Thyroid gland (tissue), 4 donors: ENCODE results near the gene ATXN7. TPM values are rescaled to one million over a fixed set of nuclear protein-coding genes. Genes with fewer than 3 reads are reported as not detected.

Experiments used
- DNase-seq, 2 donors: peaks; one replicate each; pipeline ENCODE4 v3.0.0-alpha.2; 2019
- H3K27ac ChIP-seq, 3 donors: fragments of 200-600 bp; sonication (generic); 1 replicate in 2 of 3; 2 replicates in 1 of 3; pipeline ENCODE4 v1.5.1; 2016 to 2019; ENCODE audit warnings: mild to moderate bottlenecking in 1 of 3, moderate library complexity in 1 of 3
- H3K27me3 ChIP-seq: fragments of 200-600 bp; sonication (generic); one replicate; pipeline ENCODE4 v1.5.1; 2019
- H3K36me3 ChIP-seq, 2 donors: fragments of 200-600 bp; sonication (generic); one replicate each; pipeline ENCODE4 v1.5.1; 2016 to 2019
- H3K4me1 ChIP-seq, 2 donors: fragments of 200-600 bp; sonication (generic); one replicate each; pipeline ENCODE4 v1.5.1; 2017 to 2019
- H3K4me3 ChIP-seq, 3 donors: fragments of 200-600 bp; sonication (generic); replicated peaks in 1 of 3; 1 replicate in 2 of 3; 2 replicates in 1 of 3; pipeline ENCODE4 v1.5.1; 2016; ENCODE audit warnings: mild to moderate bottlenecking in 1 of 3
- H3K9me3 ChIP-seq: fragments of 200-600 bp; sonication (generic); one replicate; pipeline ENCODE4 v1.5.1; 2017
- CTCF ChIP-seq, 6 experiments: fragments of 200-600 bp in 3 of 6; fragments of 450-650 bp in 3 of 6; sonication (generic) in 3 of 6; IDR thresholded peaks; one replicate each; pipeline ENCODE4 v1.5.1; 2016 to 2019; ENCODE audit warnings: antibody characterized with exemption in 6 of 6, mild to moderate bottlenecking in 2 of 6, inconsistent platforms in 1 of 6, moderate library complexity in 1 of 6
- POLR2A ChIP-seq, 2 donors: fragments of 450-650 bp; IDR thresholded peaks; one replicate each; pipeline ENCODE4 v1.6.1; 2017; ENCODE audit warnings: antibody characterized with exemption in 2 of 2, mild to moderate bottlenecking in 2 of 2, moderate library complexity in 1 of 2
- whole genome bisulfite sequencing, 2 donors: methylation state at CpG; one replicate each; pipeline ENCODE4 v1.1.5; 2017; 5-methylcytosine and 5-hydroxymethylcytosine counted together
- intact Hi-C: fragments of 100-400 bp; cut with DNase I; formaldehyde crosslinking; loops from one replicate; pipeline ENCODE4 v1.15.1; 2023
- small RNA-seq: library from RNA; depleted of rRNA; stranded (forward); fragments of <200 nt; gene quantifications from one replicate; pipeline ENCODE3, GENCODE V24; 2016
- total RNA-seq, 4 donors: library from RNA; depleted of rRNA; stranded (reverse); fragments of >200 nt; gene quantifications; one replicate each; pipeline ENCODE4 v1.2.3, GENCODE V29; 2016

The ATXN7 gene
- total RNA-seq, 4 donors from 2014 or later: 23.2 to 51.8 (median 33.8) TPM

DNA sequence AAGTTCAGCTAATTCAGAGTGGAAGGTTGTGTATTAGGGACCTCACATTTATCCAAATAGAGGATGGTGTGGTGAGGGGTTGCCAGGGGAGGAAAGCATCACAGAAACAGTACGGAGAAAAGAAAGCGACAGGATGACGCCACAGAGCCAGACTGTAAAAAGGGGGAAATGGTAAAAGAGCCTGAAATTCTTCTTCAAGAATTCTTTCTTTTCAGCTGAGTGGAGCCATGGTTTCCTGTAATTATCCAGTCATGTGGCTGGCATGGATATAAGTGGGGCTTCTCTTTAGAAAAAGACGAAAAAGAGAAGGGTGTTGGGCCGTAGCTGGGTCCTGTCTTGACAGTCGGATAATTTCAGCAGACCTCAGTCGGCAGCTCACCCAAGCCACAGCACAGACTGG is 184.1 kb downstream of the ATXN7 start:
- H3K9me3 ChIP-seq: no peaks in the 10 kb centered on the region
- no peaks in the 10 kb centered on the region for H3K36me3 ChIP-seq
- peak overlapping the region; percentile 78 to 91 (median 85) for H3K27ac ChIP-seq
- intact Hi-C loops: loop anchor here (10.0 kb wide), 1 partner anchor 97 kb away; no protein-coding TSS in a partner anchor
- H3K4me3 ChIP-seq: no peak overlapping the region
- no peaks in the 10 kb centered on the region for H3K27me3 ChIP-seq
- H3K4me1 ChIP-seq: peaks cover 26 to 27% of the 10 kb centered on the region in 2 donors
- peak in 1 of 2 donors; percentile 20 for DNase-seq
- TF ChIP-seq CTCF (IDR thresholded peaks at IDR 0.05): no peak
- no peak for TF ChIP-seq POLR2A (IDR thresholded peaks at IDR 0.05)
- WGBS, 2 donors: 36 to 46% methylated on average over 7 of the region's 7 CpGs

DNA sequence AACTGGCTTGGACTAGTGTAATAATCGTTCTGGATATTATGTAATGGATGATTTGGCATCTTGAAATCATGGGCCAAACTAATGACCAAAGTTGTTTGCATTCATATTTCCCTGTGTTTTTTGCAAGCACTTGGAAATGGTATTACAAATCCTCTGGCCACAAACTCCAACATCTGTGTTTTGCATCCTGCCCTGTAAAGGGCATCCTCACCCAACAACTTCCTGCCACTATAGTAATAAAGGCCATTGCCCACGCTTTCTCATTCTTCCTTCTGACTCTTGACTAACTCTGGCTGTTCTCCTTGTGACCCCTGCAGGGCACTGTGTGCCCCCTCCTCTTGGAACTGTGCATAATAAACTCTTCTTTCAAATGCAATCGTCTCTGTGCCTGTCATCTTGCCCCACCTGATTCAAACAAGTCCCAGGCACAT is 185.0 kb downstream of the ATXN7 start:
- H3K27ac ChIP-seq: peak overlapping the region; percentile 78 to 91 (median 85)
- 37 to 46% methylated on average over 3 of the region's 3 CpGs for WGBS, 2 donors
- peaks cover 26 to 27% of the 10 kb centered on the region in 2 donors for H3K4me1 ChIP-seq
- no peak overlapping the region for H3K4me3 ChIP-seq
- TF ChIP-seq CTCF (IDR thresholded peaks at IDR 0.05) (no peak), POLR2A (IDR thresholded peaks at IDR 0.05) (no peak)
- no peak for DNase-seq
- H3K27me3 ChIP-seq: no peaks in the 10 kb centered on the region
- no peaks in the 10 kb centered on the region for H3K36me3 ChIP-seq
- H3K9me3 ChIP-seq: no peaks in the 10 kb centered on the region
- intact Hi-C loops: loop anchor here (10.0 kb wide), 1 partner anchor 96 kb away; no protein-coding TSS in a partner anchor

- DNase-seq: no peak
- H3K27ac ChIP-seq: peak overlapping the region in 1 of 3 donors; percentile 78
- peaks cover 26 to 27% of the 10 kb centered on the region in 2 donors for H3K4me1 ChIP-seq
- H3K4me3 ChIP-seq: no peak overlapping the region
- no peaks in the 10 kb centered on the region for H3K27me3 ChIP-seq
- no peaks in the 10 kb centered on the region for H3K36me3 ChIP-seq
- 84 to 88% methylated on average over 3 of the region's 3 CpGs for WGBS, 2 donors
- TF ChIP-seq POLR2A (IDR thresholded peaks at IDR 0.05) (no peak), CTCF (IDR thresholded peaks at IDR 0.05) (no peak)
- H3K9me3 ChIP-seq: no peaks in the 10 kb centered on the region
- intact Hi-C loops: loop anchor here (10.0 kb wide), 1 partner anchor 96 kb away; no protein-coding TSS in a partner anchor
Observed at GRCh38 chr3:64049136-64049535, 185.5 kb downstream of the ATXN7 start.

GRCh38 chr3:64049832-64050231 is 186.2 kb downstream of the ATXN7 start:
- Histone ChIP-seq H3K27me3 (no peaks in the 10 kb centered on the region), H3K4me3 (no peak overlapping the region), H3K27ac (no peak overlapping the region), H3K4me1 (peaks cover 26 to 27% of the 10 kb centered on the region in 2 donors), H3K36me3 (no peaks in the 10 kb centered on the region), H3K9me3 (no peaks in the 10 kb centered on the region)
- 84 to 91% methylated on average over 4 of the region's 4 CpGs for WGBS, 2 donors
- no peak for DNase-seq
- intact Hi-C loops: loop anchor here (10.0 kb wide), 1 partner anchor 95 kb away; no protein-coding TSS in a partner anchor
- no peak for TF ChIP-seq POLR2A (IDR thresholded peaks at IDR 0.05)
- TF ChIP-seq CTCF (IDR thresholded peaks at IDR 0.05): no peak

Small RNAs within 50 kb of the gene (small RNA-seq; reads per million reads assigned to genes)
- gene SCAANT1: not detected

Other genes starting within 250 kb of the ATXN7 start
- gene SNTN, start 211.2 kb upstream of the ATXN7 start, total RNA-seq: not detected
- not detected for gene C3orf49, start 44.6 kb upstream of the ATXN7 start, total RNA-seq
- gene THOC7, start 62 bp upstream of the ATXN7 start, total RNA-seq: 10 to 100 TPM; 39.7 to 80.9 (median 43.1) TPM
- gene SCAANT1, start 48.5 kb downstream of the ATXN7 start, total RNA-seq: not detected
- 100 to 1,000 TPM in 1 of 4 donors, 10 to 100 TPM in 3; 64.1 to 116 (median 75.3) TPM for gene PSMD6, start 159.6 kb downstream of the ATXN7 start, total RNA-seq